ENCODE results near the gene APBA1. TPM values are rescaled to one million over a fixed set of nuclear protein-coding genes. Genes with fewer than 3 reads are reported as not detected.
"Not testable (repeated sequence)": the region's sequence is repeated elsewhere in the genome, so short reads cannot be mapped to it uniquely, and the experiment has no call there.

Gene APBA1
- total RNA-seq, 1 donor = 11.2 TPM

GRCh38 chr9:69411931-69412740, 260.0 kb downstream of the APBA1 start:
- DNase-seq (ENCODE audit: low read depth) = no peak
- no peak overlapping the region for H3K4me3 ChIP-seq (ENCODE audit: low read depth, low read length)
- no peak for TF ChIP-seq CTCF (IDR thresholded peaks at IDR 0.05; ENCODE audit: insufficient read depth, low read depth, low read length)

GRCh38 chr9:69411246-69411645, 260.9 kb downstream of the APBA1 start:
- no peak overlapping the region for H3K4me3 ChIP-seq (ENCODE audit: low read depth, low read length)
- DNase-seq (ENCODE audit: low read depth) = no peak
- TF ChIP-seq CTCF (IDR thresholded peaks at IDR 0.05; ENCODE audit: insufficient read depth, low read depth, low read length) = no peak

GRCh38 chr9:69409936-69410335, 262.2 kb downstream of the APBA1 start:
- H3K4me3 ChIP-seq (ENCODE audit: low read depth, low read length); DNase-seq (ENCODE audit: low read depth): not testable (repeated sequence)

GRCh38 chr9:69400470-69400869, 271.7 kb downstream of the APBA1 start:
- TF ChIP-seq CTCF (IDR thresholded peaks at IDR 0.05; ENCODE audit: insufficient read depth, low read depth, low read length) = no peak
- no peak overlapping the region for H3K4me3 ChIP-seq (ENCODE audit: low read depth, low read length)
- no peak for DNase-seq (ENCODE audit: low read depth)

GRCh38 chr9:69397384-69398214, 274.6 kb downstream of the APBA1 start:
- H3K4me3 ChIP-seq (ENCODE audit: low read depth, low read length) = no peak overlapping the region
- no peak for TF ChIP-seq CTCF (IDR thresholded peaks at IDR 0.05; ENCODE audit: insufficient read depth, low read depth, low read length)
- no peak for DNase-seq (ENCODE audit: low read depth)

GRCh38 chr9:69396759-69397158, 275.4 kb downstream of the APBA1 start:
- H3K4me3 ChIP-seq (ENCODE audit: low read depth, low read length) = no peak overlapping the region
- no peak for TF ChIP-seq CTCF (IDR thresholded peaks at IDR 0.05; ENCODE audit: insufficient read depth, low read depth, low read length)
- DNase-seq (ENCODE audit: low read depth) = no peak

- no peak for TF ChIP-seq CTCF (IDR thresholded peaks at IDR 0.05; ENCODE audit: insufficient read depth, low read depth, low read length)
- H3K4me3 ChIP-seq (ENCODE audit: low read depth, low read length) = no peak overlapping the region
- DNase-seq (ENCODE audit: low read depth) = no peak
These were observed 276.5 kb downstream of the APBA1 start for GRCh38 chr9:69395718-69396117.
